ENCODE measurements around the gene HGD. TPM values are rescaled to one million over a fixed set of nuclear protein-coding genes. Genes with fewer than 3 reads are reported as not detected.

HGD gene, protein sequence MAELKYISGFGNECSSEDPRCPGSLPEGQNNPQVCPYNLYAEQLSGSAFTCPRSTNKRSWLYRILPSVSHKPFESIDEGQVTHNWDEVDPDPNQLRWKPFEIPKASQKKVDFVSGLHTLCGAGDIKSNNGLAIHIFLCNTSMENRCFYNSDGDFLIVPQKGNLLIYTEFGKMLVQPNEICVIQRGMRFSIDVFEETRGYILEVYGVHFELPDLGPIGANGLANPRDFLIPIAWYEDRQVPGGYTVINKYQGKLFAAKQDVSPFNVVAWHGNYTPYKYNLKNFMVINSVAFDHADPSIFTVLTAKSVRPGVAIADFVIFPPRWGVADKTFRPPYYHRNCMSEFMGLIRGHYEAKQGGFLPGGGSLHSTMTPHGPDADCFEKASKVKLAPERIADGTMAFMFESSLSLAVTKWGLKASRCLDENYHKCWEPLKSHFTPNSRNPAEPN
- 2.1 and 2.4 TPM in 2 replicates for total RNA-seq (2013; cell fraction: nucleolus; rRNA removed)
- total RNA-seq (2014; rRNA removed) (0.22 TPM in 1 of 2 replicates, not detected in the other), total RNA-seq (2014; rRNA removed; fragmentation: Illumina TruSeq; extraction: Trizol) (not detected in 2 replicates), total RNA-seq (2021) (0.51 and 0.72 TPM in 2 replicates), polyA plus RNA-seq (2011; rRNA removed) (0.18 and 0.27 TPM in 2 replicates), polyA plus RNA-seq (2014; fragmentation: Illumina TruSeq; extraction: Trizol) (0.28 TPM in 1 of 2 replicates, not detected in the other), polyA plus RNA-seq (2014; fragmentation: Nextera tagmentation; extraction: Ambion mirVana) (not detected), polyA plus RNA-seq (2014; rRNA removed) (0.25 and 0.81 TPM in 2 replicates), polyA plus RNA-seq (2016; fragmentation: Nextera tagmentation; extraction: Ambion mirVana) (not detected), polyA minus RNA-seq (2011; rRNA and poly(A)+ RNA removed) (0.21 and 2.0 TPM in 2 replicates), Bru-seq, nascent RNA (percentile 44 among the genes with signal in this experiment), BruChase-seq, experiment 1, labeled RNA remaining after a 6-hour chase (percentile 45 among the genes with signal in this experiment), BruChase-seq, experiment 2, labeled RNA remaining after a 2-hour chase (percentile 52 among the genes with signal in this experiment)
- 0.80 TPM for polyA plus RNA-seq (2011; ENCODE audit: low read depth)
- polyA plus RNA-seq (2011; cell fraction: cytosol; rRNA removed): 0.16 and 0.28 TPM in 2 replicates
- polyA plus RNA-seq (2011; cell fraction: nucleus; rRNA removed): 2.0 TPM in 2 replicates
- polyA plus RNA-seq (2012): not detected in 2 replicates
- not detected in 2 replicates for polyA minus RNA-seq (2011; cell fraction: cytosol; rRNA and poly(A)+ RNA removed)
- polyA minus RNA-seq (2011; cell fraction: nucleus; rRNA and poly(A)+ RNA removed): 1.7 and 1.8 TPM in 2 replicates
- long read RNA-seq, experiment 1: 0 reads
- long read RNA-seq, experiment 2, partial matches to known transcripts: 1 of 5 reads
- long read RNA-seq, experiment 2, other reads (novel, unspliced or antisense): 4 of 5 reads

DNA sequence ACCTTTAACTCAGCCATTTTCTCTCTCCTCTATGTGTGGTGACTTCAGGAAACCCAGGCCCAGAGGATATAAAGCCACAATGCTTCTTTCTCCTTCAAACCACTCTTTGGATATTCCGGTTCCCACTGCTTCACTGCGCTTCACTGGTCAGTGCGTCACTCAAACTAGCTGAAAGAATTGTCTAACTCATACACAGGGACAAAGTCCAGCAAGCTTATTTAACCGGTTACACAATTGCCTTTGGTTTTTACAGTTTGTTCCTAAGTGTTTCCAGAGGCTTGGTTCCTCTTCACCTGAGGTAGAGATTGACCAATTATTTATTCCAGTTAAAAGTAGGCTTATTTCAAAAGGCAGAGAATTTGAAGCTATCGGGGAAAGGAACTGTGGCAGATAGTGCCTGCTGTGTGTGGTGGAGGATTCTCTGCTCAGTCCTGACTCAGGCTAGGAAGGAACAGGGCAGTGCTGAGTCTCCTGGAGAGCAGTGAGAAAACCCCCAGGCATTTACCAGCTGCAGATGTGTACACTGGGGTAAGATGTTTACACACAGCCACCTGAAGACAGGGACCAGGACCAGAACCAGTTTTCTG lies at the start of gene HGD:
Gene HGD (minus strand): TSS at position 145 of the 587 bp plus-strand sequence. CDS start 128 bp downstream, at position 17.
- intact Hi-C loops (cut with micrococcal nuclease; ENCODE audit: unreplicated experiment) (no loop called here), in situ Hi-C loops (cut with MboI) (no loop called here)
- 0 out of 3 replicates have a peak, but pooled peaks cover 2% of the 10 kb centered on the region for H3K9me3 ChIP-seq (replicated peaks; ENCODE audit: control insufficient read depth, insufficient read depth, low read length)
- H3K27me3 ChIP-seq (replicated peaks in 1 of 2; ENCODE audit: control insufficient read depth in 2 of 2, insufficient read depth in 2 of 2, low read length in 1 of 2): no peaks in the 10 kb centered on the region
- ChIA-PET CTCF (interaction anchor here (1.0 kb wide), 1 partner anchor 9 kb away, joined by 3 read pairs; no protein-coding TSS in a partner anchor), POLR2A (no interaction called here), RAD21 (ENCODE audit: unreplicated experiment) (interaction anchor here (1.0 kb wide), 1 partner anchor 85 kb away, joined by 3 read pairs; the partner anchor contains the start of gene NDUFB4), SMC1A (ENCODE audit: uncharacterized antibody, unreplicated experiment) (interaction anchor here (1.2 to 1.3 kb wide), 2 partner anchors 17 to 85 kb away, joined by 3 read pairs; no protein-coding TSS in a partner anchor)
- no peaks in the 10 kb centered on the region; a peak in 1 of 4 replicates for H3K36me3 ChIP-seq (ENCODE audit: control insufficient read depth in 2 of 2, insufficient read depth in 2 of 2, low read length in 1 of 2)
- peaks cover 12% of the 10 kb centered on the region; the same call in 1 of the 2 replicates for H3K4me1 ChIP-seq (ENCODE audit: control insufficient read depth, insufficient read depth, low read length)
- ATAC-seq (no peak), FAIRE-seq (no peak), DNase-seq (ENCODE audit: low read depth, low spot score) (no peak)
- H4K20me1 ChIP-seq (ENCODE audit: control insufficient read depth, insufficient read depth): no peaks in the 10 kb centered on the region
- BruUV-seq (replicated peaks): no TSS peak
- no peak within 1 kb of the TSS for H2AFZ ChIP-seq (ENCODE audit: control insufficient read depth, low read depth, low read length)
- no peak within 1 kb of the TSS for H3K4me2 ChIP-seq (ENCODE audit: control insufficient read depth, insufficient read depth)
- no peaks in the 10 kb centered on the region for H3K79me2 ChIP-seq (ENCODE audit: control insufficient read depth, insufficient read depth, low read length)
- H3K4me3 ChIP-seq: no peak within 1 kb of the TSS
- no peak within 1 kb of the TSS for H3K27ac ChIP-seq (ENCODE audit: control insufficient read depth, insufficient read depth)
- WGBS (ENCODE audit: insufficient coverage, insufficient replicate concordance, low lambda C conversion rate, missing lambda C conversion rate): over 99% methylated on average over 5 of the region's 5 CpGs
- H3K9ac ChIP-seq (ENCODE audit: control insufficient read depth, insufficient read depth, low read length): no peak within 1 kb of the TSS
- TF ChIP-seq, protein P1, sequence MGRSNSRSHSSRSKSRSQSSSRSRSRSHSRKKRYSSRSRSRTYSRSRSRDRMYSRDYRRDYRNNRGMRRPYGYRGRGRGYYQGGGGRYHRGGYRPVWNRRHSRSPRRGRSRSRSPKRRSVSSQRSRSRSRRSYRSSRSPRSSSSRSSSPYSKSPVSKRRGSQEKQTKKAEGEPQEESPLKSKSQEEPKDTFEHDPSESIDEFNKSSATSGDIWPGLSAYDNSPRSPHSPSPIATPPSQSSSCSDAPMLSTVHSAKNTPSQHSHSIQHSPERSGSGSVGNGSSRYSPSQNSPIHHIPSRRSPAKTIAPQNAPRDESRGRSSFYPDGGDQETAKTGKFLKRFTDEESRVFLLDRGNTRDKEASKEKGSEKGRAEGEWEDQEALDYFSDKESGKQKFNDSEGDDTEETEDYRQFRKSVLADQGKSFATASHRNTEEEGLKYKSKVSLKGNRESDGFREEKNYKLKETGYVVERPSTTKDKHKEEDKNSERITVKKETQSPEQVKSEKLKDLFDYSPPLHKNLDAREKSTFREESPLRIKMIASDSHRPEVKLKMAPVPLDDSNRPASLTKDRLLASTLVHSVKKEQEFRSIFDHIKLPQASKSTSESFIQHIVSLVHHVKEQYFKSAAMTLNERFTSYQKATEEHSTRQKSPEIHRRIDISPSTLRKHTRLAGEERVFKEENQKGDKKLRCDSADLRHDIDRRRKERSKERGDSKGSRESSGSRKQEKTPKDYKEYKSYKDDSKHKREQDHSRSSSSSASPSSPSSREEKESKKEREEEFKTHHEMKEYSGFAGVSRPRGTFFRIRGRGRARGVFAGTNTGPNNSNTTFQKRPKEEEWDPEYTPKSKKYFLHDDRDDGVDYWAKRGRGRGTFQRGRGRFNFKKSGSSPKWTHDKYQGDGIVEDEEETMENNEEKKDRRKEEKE (IDR thresholded peaks at IDR 0.05): no peak
- TF ChIP-seq NR2C1 (IDR thresholded peaks at IDR 0.05): no peak
- TF ChIP-seq LARP7 (IDR thresholded peaks at IDR 0.05): no peak
- TF ChIP-seq, protein P2, sequence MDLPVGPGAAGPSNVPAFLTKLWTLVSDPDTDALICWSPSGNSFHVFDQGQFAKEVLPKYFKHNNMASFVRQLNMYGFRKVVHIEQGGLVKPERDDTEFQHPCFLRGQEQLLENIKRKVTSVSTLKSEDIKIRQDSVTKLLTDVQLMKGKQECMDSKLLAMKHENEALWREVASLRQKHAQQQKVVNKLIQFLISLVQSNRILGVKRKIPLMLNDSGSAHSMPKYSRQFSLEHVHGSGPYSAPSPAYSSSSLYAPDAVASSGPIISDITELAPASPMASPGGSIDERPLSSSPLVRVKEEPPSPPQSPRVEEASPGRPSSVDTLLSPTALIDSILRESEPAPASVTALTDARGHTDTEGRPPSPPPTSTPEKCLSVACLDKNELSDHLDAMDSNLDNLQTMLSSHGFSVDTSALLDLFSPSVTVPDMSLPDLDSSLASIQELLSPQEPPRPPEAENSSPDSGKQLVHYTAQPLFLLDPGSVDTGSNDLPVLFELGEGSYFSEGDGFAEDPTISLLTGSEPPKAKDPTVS (IDR thresholded peaks at IDR 0.05; ENCODE audit: low read depth, low read length): no peak
- TF ChIP-seq TCF3 (IDR thresholded peaks at IDR 0.05; ENCODE audit: borderline replicate concordance, insufficient read depth, low read depth, low read length): no peak
- TF ChIP-seq EP300 (IDR thresholded peaks at IDR 0.05; ENCODE audit: borderline replicate concordance in 1 of 2, control insufficient read depth in 1 of 2, low read depth in 2 of 2, low read length in 2 of 2): no peak
- TF ChIP-seq SUZ12 (IDR thresholded peaks at IDR 0.05; ENCODE audit: unreplicated experiment): no peak
- TF ChIP-seq CREM (IDR thresholded peaks at IDR 0.05; ENCODE audit: low read depth): no peak
- TF ChIP-seq NFYB (IDR thresholded peaks at IDR 0.05; ENCODE audit: insufficient read depth, low read depth, low read length): no peak
- TF ChIP-seq SPI1 (IDR thresholded peaks at IDR 0.05; ENCODE audit: borderline replicate concordance, insufficient read depth, low read depth, low read length): no peak
- no peak for TF ChIP-seq IRF4 (IDR thresholded peaks at IDR 0.05; ENCODE audit: low read depth, low read length)
- TF ChIP-seq NFXL1 (IDR thresholded peaks at IDR 0.05; ENCODE audit: borderline replicate concordance): no peak
- TF ChIP-seq IKZF2 (IDR thresholded peaks at IDR 0.05): no peak
- no peak for TF ChIP-seq HDGF (IDR thresholded peaks at IDR 0.05)
- TF ChIP-seq RAD21 (IDR thresholded peaks at IDR 0.05; ENCODE audit: insufficient read depth, low read depth, low read length): no peak

Measured in GM12878 (cell line).